GM12891 (cell line): Measurements from ENCODE around the gene NPIPB2.
"Not testable (repeated sequence)": the region's sequence is repeated elsewhere in the genome, so short reads cannot be mapped to it uniquely, and the experiment has no call there.

ENCODE experiments used
- PAX5 ChIP-seq: IDR thresholded peaks from 2 replicates; pipeline ENCODE4 v1.6.1; 2011; ENCODE audit warnings: low read length, moderate library complexity, mild to moderate bottlenecking; ENCODE audit not compliant: insufficient read depth, severe bottlenecking
- TAF1 ChIP-seq: IDR thresholded peaks from 2 replicates; pipeline ENCODE4 v1.6.1; 2011; ENCODE audit warnings: low read depth, low read length, control low read depth

DNA sequence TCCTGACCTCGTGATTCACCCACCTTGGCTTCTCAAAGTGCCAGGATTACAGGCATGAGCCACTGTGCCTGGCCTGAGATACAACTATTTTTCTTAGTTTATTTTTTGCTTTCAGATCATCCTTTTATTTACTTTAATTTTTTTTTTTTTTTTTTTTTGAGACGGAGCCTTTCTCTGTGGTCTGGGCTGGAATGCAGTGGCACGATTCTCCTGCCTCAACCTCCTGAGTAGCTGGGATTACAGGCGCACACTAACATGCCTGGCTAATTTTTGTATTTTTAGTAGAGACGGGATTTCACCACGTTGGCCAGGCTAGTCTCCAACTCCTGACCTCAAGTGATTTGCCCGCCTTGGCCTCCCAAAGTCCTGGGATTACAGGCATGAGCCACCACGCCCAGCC, 11.7 kb upstream of the NPIPB2 start:
- not testable (repeated sequence) for TF ChIP-seq TAF1, PAX5
